Measurements from ENCODE around the gene SLC6A8. TPM values are rescaled to one million over a fixed set of nuclear protein-coding genes. Genes with fewer than 3 reads are reported as not detected.

Gene SLC6A8
- total and polyA plus RNA-seq, 2 donors (not counting 3 experiments of a cell fraction or from before 2014, with no cell fraction given) = 22.7 to 23.6 TPM

DNA sequence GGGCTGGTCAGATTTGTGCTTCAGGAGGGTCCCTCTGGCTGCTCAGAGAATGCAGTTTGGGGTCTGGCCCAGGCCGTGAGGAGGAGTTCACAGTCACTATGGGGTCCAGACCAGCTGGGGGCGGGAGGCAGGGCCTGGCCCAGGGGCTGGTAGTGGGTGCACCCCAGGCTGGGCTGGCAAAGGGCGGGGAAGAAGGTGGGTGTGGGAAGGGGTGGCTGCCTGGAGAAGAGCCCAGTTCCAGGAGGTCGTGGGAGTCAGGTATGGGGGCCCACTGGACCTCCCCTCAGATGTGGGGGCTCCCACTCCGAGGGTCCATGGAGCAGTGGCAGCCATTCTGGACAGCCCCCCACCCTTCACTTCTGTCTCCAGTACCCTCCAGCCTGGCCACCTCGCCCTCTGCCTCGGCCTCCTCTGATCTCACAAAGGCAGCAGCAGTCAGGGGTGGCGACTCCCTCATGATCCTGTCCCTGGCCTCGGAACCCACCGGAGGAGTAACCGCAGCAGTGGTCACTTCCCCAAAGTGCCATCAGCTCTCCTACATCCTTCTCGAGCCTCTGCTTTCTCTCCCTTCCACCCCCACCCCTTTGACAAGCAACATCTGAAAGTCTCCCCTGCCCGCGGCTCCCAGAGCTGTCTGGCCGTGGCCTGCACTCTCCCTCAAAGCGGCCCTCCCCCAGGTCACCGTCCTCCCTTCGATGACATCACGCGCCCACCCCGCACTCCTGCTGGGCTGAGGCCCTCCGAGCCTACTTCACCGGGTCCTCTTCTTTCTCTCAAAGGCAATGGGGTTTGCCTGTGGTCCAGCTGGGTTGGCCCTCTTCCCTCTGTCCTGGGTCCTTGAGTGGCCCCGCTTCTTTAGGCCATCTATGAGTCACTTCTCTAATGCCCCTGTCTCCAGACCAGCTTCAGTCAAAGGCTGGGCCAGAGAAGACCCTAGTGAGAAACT, 1.7 kb upstream of the SLC6A8 start:
- no peak overlapping the region for H3K4me3 ChIP-seq (replicated peaks in 1 of 3; ENCODE audit: insufficient read depth in 1 of 3, low read depth in 1 of 3, low read length in 3 of 3)
- dilution Hi-C loops (cut with MboI; ENCODE audit: extremely low pct_ligation_motif_present, low sequenced_read_pairs) = no loop called here
- no peaks in the 10 kb centered on the region for H3K79me2 ChIP-seq (ENCODE audit: control insufficient read depth, insufficient read depth, low read length)
- BruUV-seq (replicated peaks) = no TSS peak
- no peak overlapping the region for H3K27ac ChIP-seq (ENCODE audit: insufficient read depth, low read depth, low read length)
- H3K27me3 ChIP-seq (ENCODE audit: control insufficient read depth in 2 of 2, insufficient read depth in 2 of 2, low read length in 2 of 2) = no peaks in the 10 kb centered on the region
- TF ChIP-seq JUN (IDR thresholded peaks at IDR 0.05; ENCODE audit: borderline replicate concordance, insufficient read depth, insufficient read length, low read depth) = no peak
- no peak for TF ChIP-seq POLR2AphosphoS5 (IDR thresholded peaks at IDR 0.05; ENCODE audit: insufficient read depth, low read depth, low read length)
- TF ChIP-seq CTCF (IDR thresholded peaks at IDR 0.05; ENCODE audit: extremely low read depth in 1 of 2, insufficient read depth in 1 of 2, low read depth in 1 of 2, low read length in 2 of 2) = no peak
- no peak for TF ChIP-seq EZH2 (IDR thresholded peaks at IDR 0.05; ENCODE audit: borderline replicate concordance, low read depth, low read length, severe bottlenecking)
- TF ChIP-seq GATA2 (IDR thresholded peaks at IDR 0.05; ENCODE audit: insufficient read depth, insufficient read length, low read depth, low read length) = no peak
- no peak for TF ChIP-seq MAX (IDR thresholded peaks at IDR 0.05; ENCODE audit: insufficient read depth, insufficient read length)
- TF ChIP-seq POLR2A (IDR thresholded peaks at IDR 0.05; ENCODE audit: low read depth, low read length) = no peak
- no peak for TF ChIP-seq MYC (IDR thresholded peaks at IDR 0.05; ENCODE audit: low read depth, low read length)
- TF ChIP-seq FOS (IDR thresholded peaks at IDR 0.05; ENCODE audit: borderline replicate concordance, insufficient read depth, low read length) = no peak
- intact Hi-C loops (cut with micrococcal nuclease) = no loop called here
- H3K4me1 ChIP-seq (ENCODE audit: control insufficient read depth, extremely low read depth, insufficient read depth, low read length) = peaks cover 4% of the 10 kb centered on the region
- DNase-seq (ENCODE audit: low read depth, low spot score) (no peak), FAIRE-seq (no peak)
- H3K9me1 ChIP-seq (replicated peaks; ENCODE audit: control insufficient read depth, extremely low read depth, insufficient read depth, low read length) = no peaks in the 10 kb centered on the region
- ChIA-PET CTCF (interaction anchor here (0.7 to 4.2 kb wide), 2 partner anchors 22 to 77 kb away, joined by 3 to 30 read pairs; no protein-coding TSS in a partner anchor), POLR2A (no interaction called here)
- H3K4me2 ChIP-seq (ENCODE audit: insufficient read depth, low read length) = no peak overlapping the region
- no peaks in the 10 kb centered on the region for H3K36me3 ChIP-seq (ENCODE audit: control insufficient read depth in 2 of 2, extremely low read depth in 1 of 2, insufficient read depth in 2 of 2, low read length in 2 of 2)
- no peaks in the 10 kb centered on the region for H3K9me3 ChIP-seq (replicated peaks; ENCODE audit: control insufficient read depth, insufficient read depth, low read length)
- H3K9ac ChIP-seq (replicated peaks; ENCODE audit: extremely low read depth, insufficient read depth, low read length) = no peak overlapping the region
- no peaks in the 10 kb centered on the region for H4K20me1 ChIP-seq (replicated peaks; ENCODE audit: control insufficient read depth, extremely low read depth, insufficient read depth, low read length)
- H2AFZ ChIP-seq (ENCODE audit: low read depth, low read length) = no peak overlapping the region
